Body of pancreas (tissue), 4 donors: Measurements from ENCODE around the gene CYFIP1. TPM values are rescaled to one million over a fixed set of nuclear protein-coding genes. Genes with fewer than 3 reads are reported as not detected.

ENCODE experiments used
- ATAC-seq: fragments of 150-250 bp; one replicate; pipeline ENCODE4 v1.9.1; 2016
- DNase-seq, 4 donors: peaks; one replicate each; pipeline ENCODE4 v3.0.0-alpha.2; 2019
- H3K27ac ChIP-seq, 4 donors: fragments of 200-600 bp; sonication (generic); 1 replicate in 3 of 4; 2 replicates in 1 of 4; pipeline versions ENCODE4 v1.5.1 to v1.6.1; 2016 to 2019; ENCODE audit warnings: mild to moderate bottlenecking in 1 of 4, mixed read lengths in 1 of 4, moderate library complexity in 1 of 4
- H3K27me3 ChIP-seq, 2 donors: fragments of 200-600 bp; sonication (generic); one replicate each; pipeline ENCODE4 v1.6.0; 2016; ENCODE audit warnings: mild to moderate bottlenecking in 1 of 2
- H3K36me3 ChIP-seq, 2 donors: fragments of 200-600 bp; sonication (generic); replicated peaks in 1 of 2; 2 replicates each; pipeline ENCODE4 v1.5.1; 2016; ENCODE audit warnings: low read depth in 2 of 2; ENCODE audit not compliant: insufficient read depth in 1 of 2
- H3K4me1 ChIP-seq: fragments of 200-600 bp; sonication (generic); one replicate; pipeline ENCODE4 v1.6.0; 2016
- H3K4me3 ChIP-seq, 2 donors: fragments of 200-600 bp; sonication (generic); 1 replicate in 1 of 2; 2 replicates in 1 of 2; pipeline ENCODE4 v1.5.1; 2016 to 2019
- H3K9me3 ChIP-seq, 3 donors: fragments of 200-600 bp; sonication (generic); 1 replicate in 2 of 3; 2 replicates in 1 of 3; pipeline ENCODE4 v1.5.1; 2016
- POLR2A ChIP-seq, 3 donors: fragments of 450-650 bp; IDR thresholded peaks; one replicate each; pipeline ENCODE4 v1.6.1; 2016; ENCODE audit warnings: antibody characterized with exemption in 3 of 3, mild to moderate bottlenecking in 2 of 3
- WGBS, 2 donors: methylation state at CpG; one replicate each; pipeline ENCODE4 v1.1.5; 2017; 5-methylcytosine and 5-hydroxymethylcytosine counted together
- intact Hi-C: fragments of 100-400 bp; cut with DNase I; formaldehyde crosslinking; loops from one replicate; pipeline ENCODE4 v1.15.1; 2023
- total RNA-seq, 2 donors: library from RNA; depleted of rRNA; stranded (reverse); fragments of >200 nt; gene quantifications; one replicate each; pipeline ENCODE4 v1.1.0, GENCODE V29; 2016
- TF ChIP-seq, protein P1 (sequence below), 7 experiments: fragments of 450-650 bp in 4 of 7; fragments of 200-600 bp in 3 of 7; sonication (generic) in 3 of 7; IDR thresholded peaks; one replicate each; pipeline ENCODE4 v1.5.1; 2016 to 2019; ENCODE audit warnings: antibody characterized with exemption in 7 of 7

The CYFIP1 gene
- total RNA-seq, 2 donors from 2014 or later, result 68.5 to 68.6 TPM

- TF ChIP-seq, protein P1, sequence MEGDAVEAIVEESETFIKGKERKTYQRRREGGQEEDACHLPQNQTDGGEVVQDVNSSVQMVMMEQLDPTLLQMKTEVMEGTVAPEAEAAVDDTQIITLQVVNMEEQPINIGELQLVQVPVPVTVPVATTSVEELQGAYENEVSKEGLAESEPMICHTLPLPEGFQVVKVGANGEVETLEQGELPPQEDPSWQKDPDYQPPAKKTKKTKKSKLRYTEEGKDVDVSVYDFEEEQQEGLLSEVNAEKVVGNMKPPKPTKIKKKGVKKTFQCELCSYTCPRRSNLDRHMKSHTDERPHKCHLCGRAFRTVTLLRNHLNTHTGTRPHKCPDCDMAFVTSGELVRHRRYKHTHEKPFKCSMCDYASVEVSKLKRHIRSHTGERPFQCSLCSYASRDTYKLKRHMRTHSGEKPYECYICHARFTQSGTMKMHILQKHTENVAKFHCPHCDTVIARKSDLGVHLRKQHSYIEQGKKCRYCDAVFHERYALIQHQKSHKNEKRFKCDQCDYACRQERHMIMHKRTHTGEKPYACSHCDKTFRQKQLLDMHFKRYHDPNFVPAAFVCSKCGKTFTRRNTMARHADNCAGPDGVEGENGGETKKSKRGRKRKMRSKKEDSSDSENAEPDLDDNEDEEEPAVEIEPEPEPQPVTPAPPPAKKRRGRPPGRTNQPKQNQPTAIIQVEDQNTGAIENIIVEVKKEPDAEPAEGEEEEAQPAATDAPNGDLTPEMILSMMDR (IDR thresholded peaks at IDR 0.05), result no peak
- no peak for TF ChIP-seq POLR2A (IDR thresholded peaks at IDR 0.05)
- DNase-seq (no peak), ATAC-seq (no peak)
- H3K4me3 ChIP-seq, result no peak overlapping the region
- intact Hi-C loops, result no loop called here
- H3K9me3 ChIP-seq, result no peaks in the 10 kb centered on the region
- H3K4me1 ChIP-seq, result peaks cover 19% of the 10 kb centered on the region
- H3K27me3 ChIP-seq, result no peaks in the 10 kb centered on the region
- 90 to 96% methylated on average over 9 to 16 of the region's 16 CpGs for WGBS, 2 donors
- H3K27ac ChIP-seq, result no peak overlapping the region
- peaks cover 0 to 43% of the 10 kb centered on the region in 2 donors for H3K36me3 ChIP-seq
Measured at GRCh38 chr15:22907161-22907950, 72.8 kb downstream of the CYFIP1 start.

- Histone ChIP-seq H3K27me3 (no peaks in the 10 kb centered on the region), H3K27ac (peak overlapping the region; percentile 62 to 80 (median 68)), H3K4me1 (peaks cover 19% of the 10 kb centered on the region), H3K9me3 (no peaks in the 10 kb centered on the region), H3K4me3 (no peak overlapping the region), H3K36me3 (peaks cover 0 to 22% of the 10 kb centered on the region in 2 donors)
- ATAC-seq (peak; percentile 49), DNase-seq (peak; percentile 64 to 76 (median 73))
- intact Hi-C loops, result no loop called here
- 32 to 36% methylated on average over 11 of the region's 11 CpGs for WGBS, 2 donors
- TF ChIP-seq POLR2A (IDR thresholded peaks at IDR 0.05), result no peak
- TF ChIP-seq, protein P1 (IDR thresholded peaks at IDR 0.05), result no peak
Measured at GRCh38 chr15:22904736-22905135, 75.4 kb downstream of the CYFIP1 start.

- DNase-seq, result peak; percentile 97 to 100 (median 98)
- peak overlapping the region; percentile 62 to 80 (median 68) for H3K27ac ChIP-seq
- peak in 2 of 3 donors; percentile 34 to 46 for TF ChIP-seq POLR2A (IDR thresholded peaks at IDR 0.05)
- TF ChIP-seq, protein P1 (IDR thresholded peaks at IDR 0.05), result peak in 4 of 7 experiments; percentile 31 to 41 (median 40)
- peaks cover 19% of the 10 kb centered on the region for H3K4me1 ChIP-seq
- intact Hi-C loops, result no loop called here
- H3K9me3 ChIP-seq, result no peaks in the 10 kb centered on the region
- no peaks in the 10 kb centered on the region for H3K27me3 ChIP-seq
- no peak overlapping the region for H3K4me3 ChIP-seq
- peak; percentile 97 for ATAC-seq
- WGBS, 2 donors, result 30 to 45% methylated on average over 8 to 18 of the region's 19 CpGs
- peaks cover 0 to 18% of the 10 kb centered on the region in 2 donors for H3K36me3 ChIP-seq
Measured at GRCh38 chr15:22903961-22904534, 76.1 kb downstream of the CYFIP1 start.

- Histone ChIP-seq H3K27ac (peak overlapping the region in 1 of 4 donors; percentile 70), H3K9me3 (no peaks in the 10 kb centered on the region), H3K4me1 (peaks cover 19% of the 10 kb centered on the region), H3K36me3 (peaks cover 0 to 13% of the 10 kb centered on the region in 2 donors), H3K27me3 (no peaks in the 10 kb centered on the region), H3K4me3 (no peak overlapping the region)
- DNase-seq, result no peak
- WGBS, 2 donors, result 89 to 96% methylated on average over 14 to 18 of the region's 18 CpGs
- TF ChIP-seq POLR2A (IDR thresholded peaks at IDR 0.05), result no peak
- TF ChIP-seq, protein P1 (IDR thresholded peaks at IDR 0.05), result no peak
- no peak for ATAC-seq
- intact Hi-C loops, result no loop called here
Measured at GRCh38 chr15:22903427-22903826, 76.7 kb downstream of the CYFIP1 start.
